Measurements from ENCODE around the gene CLDN1. TPM values are rescaled to one million over a fixed set of nuclear protein-coding genes. Genes with fewer than 3 reads are reported as not detected.
A peak's percentile ranks its signal among the peaks of the same experiment; 100 is the strongest.

CLDN1 gene
- total and polyA plus RNA-seq, 2 of the 13 experiments (the other 11 are each of a cell fraction or from before 2014, with no cell fraction given) = 42.7 to 51.6 TPM

- TF ChIP-seq JUNB (CRISPR knock-in tag; IDR thresholded peaks at IDR 0.05; ENCODE audit: borderline replicate concordance) (peak; percentile 97), MYPOP (CRISPR knock-in tag; IDR thresholded peaks at IDR 0.05) (no peak), ZNF563 (CRISPR knock-in tag; IDR thresholded peaks at IDR 0.05) (no peak), EHMT2 (IDR thresholded peaks at IDR 0.05; ENCODE audit: borderline replicate concordance, low read depth, low read length) (peak; percentile 82; the same call in 1 of the 2 replicates), SMAD3 (CRISPR knock-in tag; IDR thresholded peaks at IDR 0.05) (peak; percentile 94), GZF1 (CRISPR knock-in tag; IDR thresholded peaks at IDR 0.05) (no peak), KMT2B (CRISPR knock-in tag; IDR thresholded peaks at IDR 0.05) (no peak), SCMH1 (CRISPR knock-in tag; IDR thresholded peaks at IDR 0.05; ENCODE audit: borderline replicate concordance) (no peak), HMGXB4 (CRISPR knock-in tag; IDR thresholded peaks at IDR 0.05; ENCODE audit: borderline replicate concordance in 1 of 2, low read depth in 1 of 2) (peak in 1 of 2 experiments; percentile 46; a peak in 1 of 4 replicates), USF2 (IDR thresholded peaks at IDR 0.05; ENCODE audit: low read depth, low read length) (no peak), USF2 (CRISPR knock-in tag; IDR thresholded peaks at IDR 0.05; ENCODE audit: borderline replicate concordance) (no peak), NFRKB (IDR thresholded peaks at IDR 0.05) (no peak), ZNF709 (CRISPR knock-in tag; IDR thresholded peaks at IDR 0.05) (no peak), MAX (IDR thresholded peaks at IDR 0.05) (peak; percentile 64; the same call in 1 of the 2 replicates)
- TF ChIP-seq, protein P1, sequence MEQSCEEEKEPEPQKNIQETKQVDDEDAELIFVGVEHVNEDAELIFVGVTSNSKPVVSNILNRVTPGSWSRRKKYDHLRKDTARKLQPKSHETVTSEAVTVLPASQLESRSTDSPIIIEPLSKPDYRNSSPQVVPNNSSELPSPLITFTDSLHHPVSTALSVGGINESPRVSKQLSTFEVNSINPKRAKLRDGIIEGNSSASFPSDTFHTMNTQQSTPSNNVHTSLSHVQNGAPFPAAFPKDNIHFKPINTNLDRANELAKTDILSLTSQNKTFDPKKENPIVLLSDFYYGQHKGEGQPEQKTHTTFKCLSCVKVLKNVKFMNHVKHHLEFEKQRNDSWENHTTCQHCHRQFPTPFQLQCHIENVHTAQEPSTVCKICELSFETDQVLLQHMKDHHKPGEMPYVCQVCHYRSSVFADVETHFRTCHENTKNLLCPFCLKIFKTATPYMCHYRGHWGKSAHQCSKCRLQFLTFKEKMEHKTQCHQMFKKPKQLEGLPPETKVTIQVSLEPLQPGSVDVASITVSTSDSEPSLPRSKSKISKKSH (CRISPR knock-in tag; IDR thresholded peaks at IDR 0.05; ENCODE audit: borderline replicate concordance) = no peak
Observed at GRCh38 chr3:190307164-190307545, 15.1 kb downstream of the CLDN1 start (continued).
